BJ (cell line): ENCODE results near the gene UROD. TPM values are rescaled to one million over a fixed set of nuclear protein-coding genes. Genes with fewer than 3 reads are reported as not detected.

Experiments
- CTCF ChIA-PET: fragments of 350-600 bp; formaldehyde crosslinking; extraction: SDS; loops from one replicate; lab custom pipeline; 2021; ENCODE audit warnings: antibody characterized with exemption, inconsistent platforms; lab: Yijun Ruan, JAX
- POLR2A ChIA-PET: fragments of 300-600 bp; sonication (Branson Sonifier 250); formaldehyde crosslinking; extraction: SDS; loops from one replicate; lab custom pipeline; 2021; ENCODE audit warnings: antibody characterized with exemption; lab: Charles Lee
- DNase-seq: peaks from one replicate; pipeline ENCODE4 v3.0.0-alpha.2; 2011; ENCODE audit warnings: low read depth
- H3K27me3 ChIP-seq: 2 replicates; pipeline ENCODE4 v1.6.0; 2011; ENCODE audit warnings: low read length; ENCODE audit not compliant: control insufficient read depth, insufficient read depth
- H3K36me3 ChIP-seq: 2 replicates; pipeline ENCODE4 v1.5.1; 2011; ENCODE audit warnings: low read length; ENCODE audit not compliant: control insufficient read depth, insufficient read depth
- H3K4me3 ChIP-seq: 2 replicates; pipeline ENCODE4 v1.5.1; 2011; ENCODE audit warnings: low read depth, mild to moderate bottlenecking, control low read depth, low read length
- CTCF ChIP-seq: IDR thresholded peaks from 2 replicates; pipeline ENCODE4 v1.5.1; 2011; ENCODE audit warnings: low read depth, mild to moderate bottlenecking, control low read depth, inconsistent platforms, low read length, moderate library complexity; ENCODE audit not compliant: insufficient read depth
- polyA plus RNA-seq: library from polyadenylated mRNA; depleted of rRNA; stranded (reverse); fragments of >200 nt; gene quantifications from 2 replicates; pipeline ENCODE4 v1.2.3, GENCODE V29; 2011

Gene UROD
- polyA plus RNA-seq, 1 experiment, result 303 TPM

- H3K36me3 ChIP-seq, result no peaks in the 10 kb centered on the region
- ChIA-PET POLR2A (no interaction called here), CTCF (interaction anchor here (0.6 kb wide), 1 partner anchor 108 kb away, joined by 3 read pairs; no protein-coding TSS in a partner anchor)
- no peak for TF ChIP-seq CTCF
- H3K4me3 ChIP-seq, result no peak overlapping the region
- no peaks in the 10 kb centered on the region for H3K27me3 ChIP-seq
- no peak for DNase-seq
These were observed 26.8 kb downstream of the UROD start for GRCh38 chr1:45038661-45039364.

GRCh38 chr1:45040297-45040696 lies 28.2 kb downstream of the UROD start:
- no peak for TF ChIP-seq CTCF
- POLR2A ChIA-PET, result no interaction called here
- H3K27me3 ChIP-seq, result no peaks in the 10 kb centered on the region
- CTCF ChIA-PET, result interaction anchor here (1.0 to 1.3 kb wide), 2 partner anchors 22 to 31 kb away, joined by 3 to 5 read pairs; no protein-coding TSS in a partner anchor
- no peaks in the 10 kb centered on the region for H3K36me3 ChIP-seq
- H3K4me3 ChIP-seq, result no peak overlapping the region
- no peak for DNase-seq

GRCh38 chr1:45043094-45043493 lies 31.0 kb downstream of the UROD start:
- TF ChIP-seq CTCF, result no peak
- no peak for DNase-seq
- CTCF ChIA-PET, result interaction anchor here (1.2 kb wide), 1 partner anchor 154 kb away, joined by 3 read pairs; no protein-coding TSS in a partner anchor

GRCh38 chr1:45044916-45045315 lies 32.9 kb downstream of the UROD start:
- DNase-seq, result no peak
- H3K27me3 ChIP-seq, result no peaks in the 10 kb centered on the region
- ChIA-PET POLR2A (no interaction called here), CTCF (no interaction called here)
- no peaks in the 10 kb centered on the region for H3K36me3 ChIP-seq
- no peak overlapping the region for H3K4me3 ChIP-seq
- TF ChIP-seq CTCF, result no peak

More at GRCh38 chr1:45043094-45043493, 31.0 kb downstream of the UROD start:
- H3K36me3 ChIP-seq, result no peaks in the 10 kb centered on the region
- POLR2A ChIA-PET, result no interaction called here
- H3K4me3 ChIP-seq, result no peak overlapping the region
- H3K27me3 ChIP-seq, result no peaks in the 10 kb centered on the region

- no peak for TF ChIP-seq CTCF
- no peaks in the 10 kb centered on the region for H3K27me3 ChIP-seq
- no peak for DNase-seq
- H3K4me3 ChIP-seq, result no peak overlapping the region
- ChIA-PET POLR2A (no interaction called here), CTCF (no interaction called here)
- H3K36me3 ChIP-seq, result no peaks in the 10 kb centered on the region
These were observed 35.0 kb downstream of the UROD start for GRCh38 chr1:45047032-45047431.
